ENCODE results near the gene KLF12. TPM values are rescaled to one million over a fixed set of nuclear protein-coding genes. Genes with fewer than 3 reads are reported as not detected.

Gene KLF12
- total RNA-seq, 2 experiments from 2014 or later, result 17.1 to 19.6 TPM

DNA sequence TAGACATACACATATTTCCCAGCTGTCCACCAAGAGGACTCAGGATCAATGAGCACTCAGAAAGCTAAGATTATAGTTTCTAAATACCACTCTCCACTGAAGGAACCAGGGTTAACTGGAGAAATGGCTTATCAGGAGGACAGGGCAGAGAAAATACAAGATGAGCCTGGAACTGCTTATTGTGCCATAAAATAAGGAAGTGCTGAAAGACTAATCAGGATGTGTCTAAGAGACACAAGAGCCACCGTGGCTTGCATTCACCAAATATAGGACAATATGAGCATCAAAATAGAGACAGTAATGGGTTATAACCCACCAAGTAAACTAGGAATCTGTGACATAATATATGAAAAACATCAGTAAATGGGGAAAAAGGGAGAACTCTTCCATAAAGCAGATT, 32.8 kb downstream of the KLF12 start:
- TF ChIP-seq, protein P1, sequence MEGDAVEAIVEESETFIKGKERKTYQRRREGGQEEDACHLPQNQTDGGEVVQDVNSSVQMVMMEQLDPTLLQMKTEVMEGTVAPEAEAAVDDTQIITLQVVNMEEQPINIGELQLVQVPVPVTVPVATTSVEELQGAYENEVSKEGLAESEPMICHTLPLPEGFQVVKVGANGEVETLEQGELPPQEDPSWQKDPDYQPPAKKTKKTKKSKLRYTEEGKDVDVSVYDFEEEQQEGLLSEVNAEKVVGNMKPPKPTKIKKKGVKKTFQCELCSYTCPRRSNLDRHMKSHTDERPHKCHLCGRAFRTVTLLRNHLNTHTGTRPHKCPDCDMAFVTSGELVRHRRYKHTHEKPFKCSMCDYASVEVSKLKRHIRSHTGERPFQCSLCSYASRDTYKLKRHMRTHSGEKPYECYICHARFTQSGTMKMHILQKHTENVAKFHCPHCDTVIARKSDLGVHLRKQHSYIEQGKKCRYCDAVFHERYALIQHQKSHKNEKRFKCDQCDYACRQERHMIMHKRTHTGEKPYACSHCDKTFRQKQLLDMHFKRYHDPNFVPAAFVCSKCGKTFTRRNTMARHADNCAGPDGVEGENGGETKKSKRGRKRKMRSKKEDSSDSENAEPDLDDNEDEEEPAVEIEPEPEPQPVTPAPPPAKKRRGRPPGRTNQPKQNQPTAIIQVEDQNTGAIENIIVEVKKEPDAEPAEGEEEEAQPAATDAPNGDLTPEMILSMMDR (IDR thresholded peaks at IDR 0.05), result no peak
- ATAC-seq (no peak), DNase-seq (no peak)
- Mint-ChIP-seq H3K9me3 (peaks cover 9% of the 10 kb centered on the region), H3K4me1 (ENCODE audit: low read depth) (peaks cover 79% of the 10 kb centered on the region), H3K27ac (no peak overlapping the region), H3K4me3 (no peak overlapping the region), H3K27me3 (no peaks in the 10 kb centered on the region), H3K36me3 (ENCODE audit: low read depth) (peaks cover 23% of the 10 kb centered on the region)
- ChIA-PET POLR2A (interaction anchor here (1.5 kb wide), 1 partner anchor 14 kb away, joined by 3 read pairs; no protein-coding TSS in a partner anchor), CTCF (no interaction called here)
- intact Hi-C loops (cut with micrococcal nuclease), result no loop called here

DNA sequence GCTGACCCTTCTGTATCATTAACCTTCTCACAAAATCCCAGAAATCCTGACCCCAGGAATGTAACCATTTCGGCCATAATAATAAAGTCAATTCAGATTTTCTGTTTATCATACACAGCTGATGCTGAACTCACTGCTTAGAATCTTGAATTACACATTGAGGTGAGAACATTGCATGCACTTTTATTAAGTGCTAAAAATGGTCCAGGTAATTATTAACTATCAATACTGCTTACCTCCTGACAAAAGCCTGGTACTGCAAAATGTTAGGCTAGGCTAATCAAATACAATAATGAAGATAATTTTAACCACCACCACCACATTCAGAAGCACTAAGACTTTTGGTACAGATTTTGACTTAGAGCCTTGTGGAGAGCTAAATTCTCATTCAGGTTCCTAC, 36.1 kb downstream of the KLF12 start:
- ATAC-seq (no peak), DNase-seq (no peak)
- no peak overlapping the region for H3K4me3 Mint-ChIP-seq
- ChIA-PET POLR2A (no interaction called here), CTCF (no interaction called here)
- peaks cover 20% of the 10 kb centered on the region for H3K36me3 Mint-ChIP-seq (ENCODE audit: low read depth)
- H3K27ac Mint-ChIP-seq, result no peak overlapping the region
- intact Hi-C loops (cut with micrococcal nuclease), result no loop called here
- TF ChIP-seq, protein P1 (IDR thresholded peaks at IDR 0.05), result no peak
- H3K27me3 Mint-ChIP-seq, result no peaks in the 10 kb centered on the region
- peaks cover 62% of the 10 kb centered on the region for H3K4me1 Mint-ChIP-seq (ENCODE audit: low read depth)
- peaks cover 9% of the 10 kb centered on the region for H3K9me3 Mint-ChIP-seq

DNA sequence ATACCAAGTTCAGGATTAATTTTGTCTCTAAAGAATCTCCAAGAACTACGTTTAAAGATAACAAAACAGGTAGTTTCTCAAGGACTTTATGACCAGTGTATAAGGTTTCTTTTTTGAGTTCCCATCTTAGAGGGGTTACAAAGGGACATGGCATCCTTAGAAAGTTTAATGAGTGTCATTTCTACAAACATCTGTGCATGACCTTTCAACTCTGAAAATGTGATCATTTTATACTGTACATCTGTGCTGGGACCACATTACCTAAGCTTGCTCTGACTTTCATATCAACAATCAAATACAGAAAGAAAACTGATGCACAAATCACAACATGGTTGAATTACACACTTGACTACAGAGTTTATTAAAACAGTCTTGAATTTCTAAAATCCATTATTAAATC, 37.1 kb downstream of the KLF12 start:
- peak; percentile 68 for ATAC-seq
- peaks cover 66% of the 10 kb centered on the region for H3K4me1 Mint-ChIP-seq (ENCODE audit: low read depth)
- DNase-seq, result no peak
- ChIA-PET POLR2A (no interaction called here), CTCF (interaction anchor here (1.0 kb wide), 1 partner anchor 263 kb away, joined by 3 read pairs; no protein-coding TSS in a partner anchor)
- H3K9me3 Mint-ChIP-seq, result peaks cover 8% of the 10 kb centered on the region
- peaks cover 16% of the 10 kb centered on the region for H3K36me3 Mint-ChIP-seq (ENCODE audit: low read depth)
- peak overlapping the region; percentile 28 for H3K27ac Mint-ChIP-seq
- no peak overlapping the region for H3K4me3 Mint-ChIP-seq
- intact Hi-C loops (cut with micrococcal nuclease), result no loop called here
- TF ChIP-seq, protein P1 (IDR thresholded peaks at IDR 0.05), result no peak
- H3K27me3 Mint-ChIP-seq, result no peaks in the 10 kb centered on the region

DNA sequence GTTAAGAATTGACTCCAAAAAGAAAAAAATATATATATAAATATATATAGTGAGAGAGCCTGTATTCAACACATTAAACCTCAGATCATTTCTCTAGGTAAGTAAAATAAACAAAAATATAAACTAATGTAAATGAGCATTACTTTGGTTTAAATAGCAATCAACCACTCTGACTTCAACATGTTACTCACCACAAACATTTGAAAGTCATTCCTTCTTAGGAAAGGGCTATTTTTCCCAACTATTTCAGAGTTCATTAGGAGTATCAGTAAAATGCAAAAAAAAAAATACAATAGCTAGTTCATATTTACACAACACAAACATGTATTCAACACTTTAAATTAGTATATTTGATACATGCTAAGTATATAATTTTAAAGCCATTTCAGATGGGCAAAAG, 40.5 kb downstream of the KLF12 start:
- Mint-ChIP-seq H3K27me3 (no peaks in the 10 kb centered on the region), H3K9me3 (no peaks in the 10 kb centered on the region), H3K4me3 (no peak overlapping the region), H3K27ac (no peak overlapping the region), H3K4me1 (ENCODE audit: low read depth) (peaks cover 67% of the 10 kb centered on the region), H3K36me3 (ENCODE audit: low read depth) (peaks cover 4% of the 10 kb centered on the region)
- no peak for DNase-seq
- ChIA-PET POLR2A (interaction anchor here (0.6 kb wide), 1 partner anchor 23 kb away, joined by 3 read pairs; no protein-coding TSS in a partner anchor), CTCF (interaction anchor here (0.7 to 1.5 kb wide), 5 partner anchors 9 to 193 kb away, joined by 3 to 5 read pairs (median 3); no protein-coding TSS in a partner anchor)
- intact Hi-C loops (cut with micrococcal nuclease), result loop anchor here (5.0 kb wide), 1 partner anchor 39 kb away; the partner anchor contains the start of gene KLF12
- ATAC-seq, result no peak
- TF ChIP-seq, protein P1 (IDR thresholded peaks at IDR 0.05), result no peak

DNA sequence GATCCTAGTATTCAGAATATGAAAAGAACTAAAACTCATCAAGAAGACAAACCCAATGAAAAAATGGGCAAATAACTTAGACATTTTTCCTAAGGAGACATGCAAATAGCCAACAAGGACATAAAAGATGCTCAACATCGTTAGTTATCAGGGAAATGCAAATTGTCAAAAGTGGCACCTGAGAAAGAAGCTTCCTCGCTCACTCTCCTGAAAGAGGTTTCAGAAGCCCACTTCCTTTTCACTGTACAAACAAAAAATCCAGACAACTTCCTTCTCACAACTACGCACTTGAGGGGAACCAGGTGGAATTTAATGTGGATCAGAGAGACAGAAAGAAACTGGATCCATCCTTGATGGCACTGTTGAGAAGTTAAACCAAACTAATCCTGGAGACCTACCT, 41.5 kb downstream of the KLF12 start:
- Mint-ChIP-seq H3K27me3 (no peaks in the 10 kb centered on the region), H3K9me3 (no peaks in the 10 kb centered on the region), H3K4me3 (peak overlapping the region; percentile 16), H3K4me1 (ENCODE audit: low read depth) (peaks cover 69% of the 10 kb centered on the region), H3K27ac (peak overlapping the region; percentile 86), H3K36me3 (ENCODE audit: low read depth) (peaks cover 4% of the 10 kb centered on the region)
- DNase-seq, result no peak
- POLR2A ChIA-PET, result no interaction called here
- CTCF ChIA-PET, result interaction anchor here (1.3 to 1.5 kb wide), 3 partner anchors 9 to 194 kb away, joined by 3 to 5 read pairs (median 3); no protein-coding TSS in a partner anchor
- ATAC-seq, result no peak
- TF ChIP-seq, protein P1 (IDR thresholded peaks at IDR 0.05), result no peak
- intact Hi-C loops (cut with micrococcal nuclease), result loop anchor here (5.0 kb wide), 1 partner anchor 40 kb away; the partner anchor contains the start of gene KLF12

Measured in activated CD8-positive, alpha-beta T cell treated with anti-CD3 and anti-CD28 coated beads for 36 hours (primary cell).